ENCODE data around the gene LMOD3. TPM values are rescaled to one million over a fixed set of nuclear protein-coding genes. Genes with fewer than 3 reads are reported as not detected.

The LMOD3 gene
- total and polyA plus RNA-seq, 12 donors, result 0.03 to 0.14 (median 0.08) TPM; not detected in 6

- no peaks in the 10 kb centered on the region for H3K9me3 ChIP-seq (replicated peaks in 1 of 3)
- intact Hi-C loops (cut with DNase I), result no loop called here
- WGBS, 4 donors, result 89 to 94% (median 91%) methylated on average over 4 of the region's 4 CpGs
- H3K27me3 ChIP-seq, result no peaks in the 10 kb centered on the region
- TF ChIP-seq POLR2A (IDR thresholded peaks at IDR 0.05) (no peak), CTCF (IDR thresholded peaks at IDR 0.05) (no peak)
- no peak for DNase-seq
- no peak overlapping the region for H3K27ac ChIP-seq
- H3K4me1 ChIP-seq (replicated peaks in 1 of 2), result peaks cover 20 to 44% of the 10 kb centered on the region in 2 donors
- H3K4me3 ChIP-seq, result no peak overlapping the region
- H3K36me3 ChIP-seq (replicated peaks in 1 of 2), result peaks cover 0 to 29% of the 10 kb centered on the region in 2 donors
These were observed 22.8 kb downstream of the LMOD3 start for GRCh38 chr3:69099576-69099975.

- Histone ChIP-seq H3K4me1 (replicated peaks in 1 of 2) (peaks cover 38 to 65% of the 10 kb centered on the region in 2 donors), H3K9me3 (replicated peaks in 1 of 3) (no peaks in the 10 kb centered on the region)
These were observed 24.8 kb downstream of the LMOD3 start for GRCh38 chr3:69097407-69098086.

GRCh38 chr3:69096299-69096698, 26.1 kb downstream of the LMOD3 start:
- Histone ChIP-seq H3K36me3 (replicated peaks in 1 of 2) (no peaks in the 10 kb centered on the region), H3K9me3 (replicated peaks in 1 of 3) (no peaks in the 10 kb centered on the region), H3K4me3 (no peak overlapping the region), H3K27ac (peak overlapping the region in 4 of 5 donors; percentile 22 to 85 (median 61)), H3K27me3 (no peaks in the 10 kb centered on the region), H3K4me1 (replicated peaks in 1 of 2) (peaks cover 50 to 77% of the 10 kb centered on the region in 2 donors)
- WGBS, 4 donors, result 87 to 95% (median 90%) methylated on average over 3 to 5 of the region's 5 CpGs
- intact Hi-C loops (cut with DNase I), result no loop called here
- no peak for DNase-seq
- no peak for TF ChIP-seq CTCF (IDR thresholded peaks at IDR 0.05)

More at GRCh38 chr3:69097407-69098086, 24.8 kb downstream of the LMOD3 start:
- Histone ChIP-seq H3K4me3 (no peak overlapping the region), H3K36me3 (replicated peaks in 1 of 2) (peaks cover 0 to 10% of the 10 kb centered on the region in 2 donors), H3K27ac (peak overlapping the region in 2 of 5 donors; percentile 8 to 85), H3K27me3 (no peaks in the 10 kb centered on the region)
- WGBS, 4 donors, result 86 to 92% (median 88%) methylated on average over 9 of the region's 9 CpGs
- intact Hi-C loops (cut with DNase I), result no loop called here
- DNase-seq, result no peak
- TF ChIP-seq CTCF (IDR thresholded peaks at IDR 0.05) (no peak), POLR2A (IDR thresholded peaks at IDR 0.05) (no peak)

GRCh38 chr3:69095636-69096035, 26.8 kb downstream of the LMOD3 start:
- TF ChIP-seq CTCF (IDR thresholded peaks at IDR 0.05), result no peak
- TF ChIP-seq POLR2A (IDR thresholded peaks at IDR 0.05), result no peak
- peaks cover 56 to 82% of the 10 kb centered on the region in 2 donors for H3K4me1 ChIP-seq (replicated peaks in 1 of 2)
- H3K4me3 ChIP-seq, result no peak overlapping the region
- peak in 5 of 7 donors; percentile 39 to 70 (median 52) for DNase-seq
- WGBS, 4 donors, result 73 to 79% (median 78%) methylated on average over 5 of the region's 5 CpGs
- peak overlapping the region in 4 of 5 donors; percentile 22 to 85 (median 61) for H3K27ac ChIP-seq
- peaks cover 0 to 6% of the 10 kb centered on the region in 2 donors for H3K36me3 ChIP-seq (replicated peaks in 1 of 2)
- no peaks in the 10 kb centered on the region for H3K9me3 ChIP-seq (replicated peaks in 1 of 3)
- intact Hi-C loops (cut with DNase I), result no loop called here
- H3K27me3 ChIP-seq, result no peaks in the 10 kb centered on the region

All from adrenal gland (tissue), 12 donors.